OCI-M1 (cell line): ENCODE results near the gene ADCYAP1R1.

Source experiments
- DNase-seq: peaks from one replicate; lab custom pipeline; 2025; lab: John Stamatoyannopoulos, UW

Gene ADCYAP1R1

GRCh38 chr7:31087351-31087750 lies 35.2 kb downstream of the ADCYAP1R1 start:
- no peak for DNase-seq

- DNase-seq = no peak
Measured at GRCh38 chr7:31091924-31092434, 39.9 kb downstream of the ADCYAP1R1 start.

GRCh38 chr7:31092606-31093005 lies 40.5 kb downstream of the ADCYAP1R1 start:
- no peak for DNase-seq

- no peak for DNase-seq
Measured at GRCh38 chr7:31093282-31093681, 41.2 kb downstream of the ADCYAP1R1 start.

- DNase-seq = no peak
Measured at GRCh38 chr7:31094271-31094670, 42.2 kb downstream of the ADCYAP1R1 start.

- DNase-seq = no peak
Measured at GRCh38 chr7:31095286-31096197, 43.4 kb downstream of the ADCYAP1R1 start.

- no peak for DNase-seq
Measured at GRCh38 chr7:31096198-31096876, 44.2 kb downstream of the ADCYAP1R1 start.

GRCh38 chr7:31096877-31097258 lies 44.8 kb downstream of the ADCYAP1R1 start:
- DNase-seq = no peak

- no peak for DNase-seq
Measured at GRCh38 chr7:31098642-31099360, 46.7 kb downstream of the ADCYAP1R1 start.

- no peak for DNase-seq
Measured at GRCh38 chr7:31099451-31100444, 47.6 kb downstream of the ADCYAP1R1 start.

- no peak for DNase-seq
Measured at GRCh38 chr7:31100445-31100844, 48.3 kb downstream of the ADCYAP1R1 start.

- no peak for DNase-seq
Measured at GRCh38 chr7:31100871-31101270, 48.8 kb downstream of the ADCYAP1R1 start.

- no peak for DNase-seq
Measured at GRCh38 chr7:31101544-31101943, 49.4 kb downstream of the ADCYAP1R1 start.

GRCh38 chr7:31102151-31102972 lies 50.3 kb downstream of the ADCYAP1R1 start:
- no peak for DNase-seq

- no peak for DNase-seq
Measured at GRCh38 chr7:31102973-31103850, 51.1 kb downstream of the ADCYAP1R1 start.

- no peak for DNase-seq
Measured at GRCh38 chr7:31104361-31105255, 52.5 kb downstream of the ADCYAP1R1 start.

- DNase-seq = no peak
Measured at GRCh38 chr7:31105256-31105950, 53.3 kb downstream of the ADCYAP1R1 start.
